Liver (tissue), 9 donors: ENCODE data around the gene TACR1. TPM values are rescaled to one million over a fixed set of nuclear protein-coding genes. Genes with fewer than 3 reads are reported as not detected.
"Not testable (repeated sequence)": the region's sequence is repeated elsewhere in the genome, so short reads cannot be mapped to it uniquely, and the experiment has no call there.

Source experiments
- DNase-seq: peaks from one replicate; pipeline ENCODE4 v3.0.0-alpha.2; 2017; ENCODE audit warnings: low spot score
- H3K27ac ChIP-seq, 2 donors: one replicate each; pipeline ENCODE4 v1.7.0; 2013; ENCODE audit warnings: inconsistent platforms in 2 of 2, low read length in 2 of 2, control low read depth in 1 of 2, low read depth in 1 of 2, mild to moderate bottlenecking in 1 of 2
- H3K27me3 ChIP-seq, 4 donors: one replicate each; pipeline versions ENCODE4 v1.6.1 to v1.7.0; 2013; ENCODE audit warnings: low read length in 3 of 4, inconsistent platforms in 1 of 4, mild to moderate bottlenecking in 1 of 4, moderate library complexity in 1 of 4; ENCODE audit not compliant: control insufficient read depth in 4 of 4, insufficient read depth in 4 of 4
- H3K36me3 ChIP-seq, 4 donors: one replicate each; pipeline versions ENCODE4 v1.6.1 to v1.7.0; 2013; ENCODE audit warnings: low read length in 3 of 4, mild to moderate bottlenecking in 3 of 4, low read depth in 1 of 4, moderate library complexity in 1 of 4; ENCODE audit not compliant: control insufficient read depth in 4 of 4, insufficient read depth in 3 of 4
- H3K4me1 ChIP-seq, 4 donors: one replicate each; pipeline versions ENCODE4 v1.6.1 to v1.7.0; 2013; ENCODE audit warnings: low read length in 3 of 4, mild to moderate bottlenecking in 3 of 4, moderate library complexity in 1 of 4; ENCODE audit not compliant: control insufficient read depth in 4 of 4, insufficient read depth in 4 of 4
- H3K4me3 ChIP-seq, 3 donors: one replicate each; pipeline versions ENCODE4 v1.6.1 to v1.7.0; 2013; ENCODE audit warnings: low read length in 3 of 3, control low read depth in 1 of 3, low read depth in 1 of 3, mild to moderate bottlenecking in 1 of 3
- H3K9ac ChIP-seq, 2 donors: one replicate each; pipeline ENCODE4 v1.7.0; 2013; ENCODE audit warnings: low read length in 2 of 2, mild to moderate bottlenecking in 2 of 2, moderate library complexity in 2 of 2, control low read depth in 1 of 2, low read depth in 1 of 2
- H3K9me3 ChIP-seq, 4 donors: one replicate each; pipeline versions ENCODE4 v1.6.1 to v1.7.0; 2013; ENCODE audit warnings: low read length in 3 of 4; ENCODE audit not compliant: control insufficient read depth in 4 of 4
- EGR1 ChIP-seq, 2 donors: IDR thresholded peaks; 2 replicates each; pipeline ENCODE4 v1.6.1; 2016 to 2018; ENCODE audit warnings: antibody characterized with exemption in 2 of 2, low read depth in 2 of 2
- GABPA ChIP-seq, 2 donors: IDR thresholded peaks in 1 of 2; conservative IDR thresholded peaks in 1 of 2; 2 replicates each; pipeline ENCODE4 v1.6.1; 2016; ENCODE audit warnings: antibody characterized with exemption in 2 of 2, mild to moderate bottlenecking in 1 of 2, moderate library complexity in 1 of 2
- RAD21 ChIP-seq, 2 donors: IDR thresholded peaks; 2 replicates each; pipeline ENCODE4 v1.6.1; 2016; ENCODE audit warnings: antibody characterized with exemption in 2 of 2, mild to moderate bottlenecking in 2 of 2
- RXRA ChIP-seq, 2 donors: IDR thresholded peaks; 2 replicates each; pipeline ENCODE4 v1.6.1; 2017 to 2018; ENCODE audit warnings: antibody characterized with exemption in 2 of 2, mild to moderate bottlenecking in 1 of 2
- SP1 ChIP-seq: IDR thresholded peaks from 2 replicates; pipeline ENCODE4 v1.6.1; 2018; ENCODE audit warnings: antibody characterized with exemption, mild to moderate bottlenecking
- WGBS: extraction: QIAGEN DNeasy Blood & Tissue Kit; methylation state at CpG from one replicate; pipeline ENCODE4 v1.1.7; 2013; 5-methylcytosine and 5-hydroxymethylcytosine counted together
- polyA plus RNA-seq, 2 donors: library from polyadenylated mRNA; stranded (reverse) in 1 of 2; unstranded in 1 of 2; fragments of 200-250 nt in 1 of 2; fragments of >200 nt in 1 of 2; fragmentation: Nextera tagmentation in 1 of 2; extraction: Ambion mirVana in 1 of 2; gene quantifications; one replicate each; pipeline versions ENCODE4 v1.2.1 to v1.2.3, GENCODE V29; 2013 to 2015
- total RNA-seq, 2 donors: library from RNA; depleted of rRNA; stranded (reverse); fragments of >200 nt; gene quantifications; one replicate each; pipeline ENCODE4 v1.2.3, GENCODE V29; 2014
- TF ChIP-seq, protein P1 (sequence below): IDR thresholded peaks from 2 replicates; pipeline ENCODE4 v1.6.1; 2016; ENCODE audit warnings: antibody characterized with exemption
- TF ChIP-seq, protein P2 (sequence below): fragments of 150-350 bp; IDR thresholded peaks from 2 replicates; pipeline ENCODE4 v1.5.1; 2017; ENCODE audit warnings: improper control_type of control experiment, low read depth, low read length; ENCODE audit not compliant: missing input control
- TF ChIP-seq, protein P3 (sequence below): IDR thresholded peaks from 2 replicates; pipeline ENCODE4 v1.6.1; 2016; ENCODE audit warnings: antibody characterized with exemption
- TF ChIP-seq, protein P4 (sequence below): IDR thresholded peaks from 2 replicates; pipeline ENCODE4 v1.6.1; 2016; ENCODE audit warnings: antibody characterized with exemption, mild to moderate bottlenecking
- donor health status: healthy.
- donor health status: healthy.
- donor health status: healthy.
- donor health status: healthy.
- donor health status: healthy.

Gene TACR1, protein sequence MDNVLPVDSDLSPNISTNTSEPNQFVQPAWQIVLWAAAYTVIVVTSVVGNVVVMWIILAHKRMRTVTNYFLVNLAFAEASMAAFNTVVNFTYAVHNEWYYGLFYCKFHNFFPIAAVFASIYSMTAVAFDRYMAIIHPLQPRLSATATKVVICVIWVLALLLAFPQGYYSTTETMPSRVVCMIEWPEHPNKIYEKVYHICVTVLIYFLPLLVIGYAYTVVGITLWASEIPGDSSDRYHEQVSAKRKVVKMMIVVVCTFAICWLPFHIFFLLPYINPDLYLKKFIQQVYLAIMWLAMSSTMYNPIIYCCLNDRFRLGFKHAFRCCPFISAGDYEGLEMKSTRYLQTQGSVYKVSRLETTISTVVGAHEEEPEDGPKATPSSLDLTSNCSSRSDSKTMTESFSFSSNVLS
- total RNA-seq (under 1 TPM in 1 of 2 donors, not detected in 1; 0.84 TPM), polyA plus RNA-seq (under 1 TPM; 0.02 to 0.14 TPM)

DNA sequence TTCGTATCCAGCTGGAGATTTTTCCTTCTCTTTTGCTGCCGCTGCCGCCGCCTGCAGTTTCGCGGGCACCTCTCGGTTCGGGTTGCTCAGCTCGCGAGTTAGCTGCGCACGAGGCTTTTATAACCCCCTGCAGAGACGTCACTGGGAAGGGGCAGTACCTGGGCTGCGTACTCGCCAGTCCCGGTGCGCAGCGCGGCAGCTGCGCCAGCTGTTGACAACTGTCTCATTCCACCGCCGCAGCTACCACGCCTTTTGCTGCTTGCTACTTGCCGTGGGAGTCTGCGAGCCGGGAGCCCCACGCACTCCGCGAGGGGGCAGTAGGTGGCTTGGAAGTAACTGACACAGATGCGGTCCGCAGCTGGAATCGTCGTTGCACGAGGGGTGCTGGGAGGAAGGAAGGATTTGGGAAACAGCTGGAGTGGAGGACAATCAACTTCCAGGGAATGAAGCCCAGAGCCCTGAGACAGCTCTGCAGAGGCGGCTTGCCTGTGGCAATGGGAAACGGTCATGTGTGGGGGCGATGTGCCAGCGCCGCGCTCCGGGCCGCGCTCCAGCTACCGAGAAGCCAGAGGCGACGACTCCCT, at the start of gene TACR1:
TACR1 (minus strand) TSS at position 93 of the 584 bp plus-strand sequence. CDS start 586 bp downstream, outside the sequence.
- H3K9ac ChIP-seq = no peak within 1 kb of the TSS
- H3K4me1 ChIP-seq = peaks cover 2 to 22% (median 21%) of the 10 kb centered on the region in 4 donors
- H3K27ac ChIP-seq = no peak within 1 kb of the TSS
- WGBS = 2% methylated on average over 46 of the region's 46 CpGs
- no peaks in the 10 kb centered on the region for H3K36me3 ChIP-seq
- peaks cover 0 to 22% (median 12%) of the 10 kb centered on the region in 4 donors for H3K27me3 ChIP-seq
- DNase-seq = peak; percentile 70
- TF ChIP-seq RAD21 (IDR thresholded peaks at IDR 0.05) = peak; percentile 32 to 73
- TF ChIP-seq, protein P1, sequence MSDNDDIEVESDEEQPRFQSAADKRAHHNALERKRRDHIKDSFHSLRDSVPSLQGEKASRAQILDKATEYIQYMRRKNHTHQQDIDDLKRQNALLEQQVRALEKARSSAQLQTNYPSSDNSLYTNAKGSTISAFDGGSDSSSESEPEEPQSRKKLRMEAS = no peak
- TF ChIP-seq, protein P2, sequence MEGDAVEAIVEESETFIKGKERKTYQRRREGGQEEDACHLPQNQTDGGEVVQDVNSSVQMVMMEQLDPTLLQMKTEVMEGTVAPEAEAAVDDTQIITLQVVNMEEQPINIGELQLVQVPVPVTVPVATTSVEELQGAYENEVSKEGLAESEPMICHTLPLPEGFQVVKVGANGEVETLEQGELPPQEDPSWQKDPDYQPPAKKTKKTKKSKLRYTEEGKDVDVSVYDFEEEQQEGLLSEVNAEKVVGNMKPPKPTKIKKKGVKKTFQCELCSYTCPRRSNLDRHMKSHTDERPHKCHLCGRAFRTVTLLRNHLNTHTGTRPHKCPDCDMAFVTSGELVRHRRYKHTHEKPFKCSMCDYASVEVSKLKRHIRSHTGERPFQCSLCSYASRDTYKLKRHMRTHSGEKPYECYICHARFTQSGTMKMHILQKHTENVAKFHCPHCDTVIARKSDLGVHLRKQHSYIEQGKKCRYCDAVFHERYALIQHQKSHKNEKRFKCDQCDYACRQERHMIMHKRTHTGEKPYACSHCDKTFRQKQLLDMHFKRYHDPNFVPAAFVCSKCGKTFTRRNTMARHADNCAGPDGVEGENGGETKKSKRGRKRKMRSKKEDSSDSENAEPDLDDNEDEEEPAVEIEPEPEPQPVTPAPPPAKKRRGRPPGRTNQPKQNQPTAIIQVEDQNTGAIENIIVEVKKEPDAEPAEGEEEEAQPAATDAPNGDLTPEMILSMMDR = peak; percentile 33
- H3K4me3 ChIP-seq = peak within 1 kb of the TSS in 2 of 3 donors; percentile 22 to 31
- no peaks in the 10 kb centered on the region for H3K9me3 ChIP-seq

DNA sequence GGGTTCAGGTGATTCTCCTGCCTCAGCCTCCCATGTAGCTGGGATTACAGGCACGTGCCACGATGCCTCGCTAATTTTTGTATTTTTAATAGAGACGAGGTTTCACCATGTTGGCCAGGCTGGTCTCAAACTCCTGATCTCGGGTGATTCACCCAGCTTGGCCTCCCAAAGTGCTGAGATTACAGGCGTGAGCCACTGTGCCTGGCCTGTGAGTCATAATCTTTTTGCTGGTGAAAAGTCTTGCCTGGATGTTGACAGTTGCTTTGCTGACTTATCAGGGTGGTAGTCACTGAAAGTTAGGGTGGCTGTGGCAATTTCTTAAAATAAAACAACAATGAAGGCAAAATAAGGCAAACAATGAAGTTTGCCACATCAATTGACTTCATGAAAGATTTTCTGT, 49.3 kb upstream of the TACR1 start:
- 79% methylated on average over 6 of the region's 6 CpGs for WGBS
- not testable (repeated sequence) for H3K4me3 ChIP-seq, H3K36me3 ChIP-seq, H3K27me3 ChIP-seq, DNase-seq, H3K4me1 ChIP-seq, H3K27ac ChIP-seq, H3K9ac ChIP-seq, H3K9me3 ChIP-seq

DNA sequence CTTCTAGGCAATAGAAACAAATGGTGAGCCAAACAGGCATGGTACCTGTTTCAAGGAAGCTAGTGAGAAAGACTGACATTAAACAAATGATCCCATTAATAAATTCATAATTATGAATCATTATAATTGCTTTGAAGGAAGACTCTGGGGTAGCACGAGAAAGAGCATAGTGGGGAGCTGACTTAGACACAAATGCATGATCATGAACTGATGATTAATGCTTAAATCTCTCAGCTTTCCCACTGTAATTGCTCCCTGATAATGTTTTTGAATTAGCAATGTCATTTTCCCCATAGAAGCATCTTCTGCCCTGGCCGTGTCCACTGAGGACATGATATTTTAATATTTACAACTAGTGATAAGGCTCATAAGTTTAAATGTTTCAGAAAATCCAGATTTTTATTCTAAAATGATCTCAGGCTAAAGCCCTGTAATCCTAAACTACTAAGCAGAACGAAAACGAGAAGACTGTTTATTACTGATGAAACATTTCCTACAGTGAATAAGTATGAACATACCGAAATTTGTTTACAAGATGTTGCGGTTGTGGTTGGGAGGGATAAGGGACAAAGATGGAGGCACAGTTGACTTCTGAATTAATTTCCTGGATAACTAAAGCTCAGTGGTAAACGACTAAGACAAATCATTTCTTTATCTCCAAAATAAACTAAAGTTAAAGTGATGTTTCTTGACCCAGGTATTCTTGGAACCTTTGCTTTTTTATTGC, 47.3 kb upstream of the TACR1 start:
- Histone ChIP-seq H3K27me3 (no peaks in the 10 kb centered on the region), H3K4me1 (no peaks in the 10 kb centered on the region), H3K36me3 (no peaks in the 10 kb centered on the region), H3K9me3 (peaks cover 2 to 15% (median 6%) of the 10 kb centered on the region in 4 donors), H3K4me3 (no peak overlapping the region), H3K27ac (no peak overlapping the region), H3K9ac (no peak overlapping the region)
- no peak for DNase-seq
- 81% methylated on average over 7 of the region's 7 CpGs for WGBS
- TF ChIP-seq, protein P3, sequence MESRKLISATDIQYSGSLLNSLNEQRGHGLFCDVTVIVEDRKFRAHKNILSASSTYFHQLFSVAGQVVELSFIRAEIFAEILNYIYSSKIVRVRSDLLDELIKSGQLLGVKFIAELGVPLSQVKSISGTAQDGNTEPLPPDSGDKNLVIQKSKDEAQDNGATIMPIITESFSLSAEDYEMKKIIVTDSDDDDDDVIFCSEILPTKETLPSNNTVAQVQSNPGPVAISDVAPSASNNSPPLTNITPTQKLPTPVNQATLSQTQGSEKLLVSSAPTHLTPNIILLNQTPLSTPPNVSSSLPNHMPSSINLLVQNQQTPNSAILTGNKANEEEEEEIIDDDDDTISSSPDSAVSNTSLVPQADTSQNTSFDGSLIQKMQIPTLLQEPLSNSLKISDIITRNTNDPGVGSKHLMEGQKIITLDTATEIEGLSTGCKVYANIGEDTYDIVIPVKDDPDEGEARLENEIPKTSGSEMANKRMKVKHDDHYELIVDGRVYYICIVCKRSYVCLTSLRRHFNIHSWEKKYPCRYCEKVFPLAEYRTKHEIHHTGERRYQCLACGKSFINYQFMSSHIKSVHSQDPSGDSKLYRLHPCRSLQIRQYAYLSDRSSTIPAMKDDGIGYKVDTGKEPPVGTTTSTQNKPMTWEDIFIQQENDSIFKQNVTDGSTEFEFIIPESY = no peak
- TF ChIP-seq RXRA (IDR thresholded peaks at IDR 0.05) (no peak), SP1 (no peak), EGR1 (IDR thresholded peaks at IDR 0.05; ENCODE audit: low read depth in 2 of 2) (no peak), GABPA (IDR thresholded peaks at IDR 0.05 in 1 of 2, conservative IDR thresholded peaks at IDR 0.05 in 1 of 2) (no peak)
- TF ChIP-seq, protein P4, sequence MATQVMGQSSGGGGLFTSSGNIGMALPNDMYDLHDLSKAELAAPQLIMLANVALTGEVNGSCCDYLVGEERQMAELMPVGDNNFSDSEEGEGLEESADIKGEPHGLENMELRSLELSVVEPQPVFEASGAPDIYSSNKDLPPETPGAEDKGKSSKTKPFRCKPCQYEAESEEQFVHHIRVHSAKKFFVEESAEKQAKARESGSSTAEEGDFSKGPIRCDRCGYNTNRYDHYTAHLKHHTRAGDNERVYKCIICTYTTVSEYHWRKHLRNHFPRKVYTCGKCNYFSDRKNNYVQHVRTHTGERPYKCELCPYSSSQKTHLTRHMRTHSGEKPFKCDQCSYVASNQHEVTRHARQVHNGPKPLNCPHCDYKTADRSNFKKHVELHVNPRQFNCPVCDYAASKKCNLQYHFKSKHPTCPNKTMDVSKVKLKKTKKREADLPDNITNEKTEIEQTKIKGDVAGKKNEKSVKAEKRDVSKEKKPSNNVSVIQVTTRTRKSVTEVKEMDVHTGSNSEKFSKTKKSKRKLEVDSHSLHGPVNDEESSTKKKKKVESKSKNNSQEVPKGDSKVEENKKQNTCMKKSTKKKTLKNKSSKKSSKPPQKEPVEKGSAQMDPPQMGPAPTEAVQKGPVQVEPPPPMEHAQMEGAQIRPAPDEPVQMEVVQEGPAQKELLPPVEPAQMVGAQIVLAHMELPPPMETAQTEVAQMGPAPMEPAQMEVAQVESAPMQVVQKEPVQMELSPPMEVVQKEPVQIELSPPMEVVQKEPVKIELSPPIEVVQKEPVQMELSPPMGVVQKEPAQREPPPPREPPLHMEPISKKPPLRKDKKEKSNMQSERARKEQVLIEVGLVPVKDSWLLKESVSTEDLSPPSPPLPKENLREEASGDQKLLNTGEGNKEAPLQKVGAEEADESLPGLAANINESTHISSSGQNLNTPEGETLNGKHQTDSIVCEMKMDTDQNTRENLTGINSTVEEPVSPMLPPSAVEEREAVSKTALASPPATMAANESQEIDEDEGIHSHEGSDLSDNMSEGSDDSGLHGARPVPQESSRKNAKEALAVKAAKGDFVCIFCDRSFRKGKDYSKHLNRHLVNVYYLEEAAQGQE = no peak
